ENCODE measurements around the gene PHC1.
"Not testable (repeated sequence)": the region's sequence is repeated elsewhere in the genome, so short reads cannot be mapped to it uniquely, and the experiment has no call there.

GRCh38 chr12:8914033-8914715 is at the start of gene PHC1:
- peak; percentile 11 to 65 (median 30) for TF ChIP-seq CTCF (IDR thresholded peaks at IDR 0.05)
- not testable (repeated sequence) for TF ChIP-seq POLR2A (IDR thresholded peaks at IDR 0.05)

Data from heart left ventricle (tissue), 13 donors.